ENCODE measurements around the gene CANT1.

DNA sequence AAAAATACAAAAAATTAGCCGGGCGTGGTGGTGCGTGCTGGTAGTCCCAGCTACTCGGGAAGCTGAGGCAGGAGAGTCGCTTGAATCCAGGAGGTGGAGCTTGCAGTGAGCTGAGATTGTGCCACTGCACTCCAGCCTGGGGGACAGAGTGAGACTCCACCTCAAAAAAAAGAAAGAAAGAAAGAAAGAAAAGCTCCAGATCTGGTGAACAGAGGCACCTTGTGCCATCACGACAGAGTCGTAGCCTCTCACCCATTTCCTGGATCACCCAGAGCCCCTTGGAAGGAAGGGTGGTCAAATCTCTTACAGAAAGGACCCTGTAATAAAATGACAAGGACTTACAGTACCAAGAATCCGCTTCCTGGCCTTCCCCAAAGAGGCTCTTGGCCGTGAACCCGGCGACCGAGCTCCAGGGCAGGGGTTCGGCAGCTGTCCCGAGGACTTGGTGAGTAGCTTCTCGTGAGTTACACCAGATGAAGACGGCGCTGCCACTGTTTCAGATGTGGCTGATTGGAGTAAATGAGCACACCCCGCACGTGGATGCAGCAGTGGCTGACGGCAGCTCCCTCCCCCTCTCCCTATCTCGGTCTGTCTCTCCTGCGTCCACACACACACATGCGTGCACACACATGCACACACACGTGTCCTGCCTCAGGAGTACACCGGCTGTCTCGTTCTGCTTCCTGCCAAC, 43.3 kb downstream of the CANT1 start:
- TF ChIP-seq, protein P1, sequence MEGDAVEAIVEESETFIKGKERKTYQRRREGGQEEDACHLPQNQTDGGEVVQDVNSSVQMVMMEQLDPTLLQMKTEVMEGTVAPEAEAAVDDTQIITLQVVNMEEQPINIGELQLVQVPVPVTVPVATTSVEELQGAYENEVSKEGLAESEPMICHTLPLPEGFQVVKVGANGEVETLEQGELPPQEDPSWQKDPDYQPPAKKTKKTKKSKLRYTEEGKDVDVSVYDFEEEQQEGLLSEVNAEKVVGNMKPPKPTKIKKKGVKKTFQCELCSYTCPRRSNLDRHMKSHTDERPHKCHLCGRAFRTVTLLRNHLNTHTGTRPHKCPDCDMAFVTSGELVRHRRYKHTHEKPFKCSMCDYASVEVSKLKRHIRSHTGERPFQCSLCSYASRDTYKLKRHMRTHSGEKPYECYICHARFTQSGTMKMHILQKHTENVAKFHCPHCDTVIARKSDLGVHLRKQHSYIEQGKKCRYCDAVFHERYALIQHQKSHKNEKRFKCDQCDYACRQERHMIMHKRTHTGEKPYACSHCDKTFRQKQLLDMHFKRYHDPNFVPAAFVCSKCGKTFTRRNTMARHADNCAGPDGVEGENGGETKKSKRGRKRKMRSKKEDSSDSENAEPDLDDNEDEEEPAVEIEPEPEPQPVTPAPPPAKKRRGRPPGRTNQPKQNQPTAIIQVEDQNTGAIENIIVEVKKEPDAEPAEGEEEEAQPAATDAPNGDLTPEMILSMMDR (conservative IDR thresholded peaks at IDR 0.05) = no peak
- no peak for TF ChIP-seq EZH2 (IDR thresholded peaks at IDR 0.05; ENCODE audit: low read depth)

All from PC-9 (cell line).